Measurements from ENCODE around the gene DHFR2. TPM values are rescaled to one million over a fixed set of nuclear protein-coding genes. Genes with fewer than 3 reads are reported as not detected.
A peak's percentile ranks its signal among the peaks of the same experiment; 100 is the strongest.
"Not testable (repeated sequence)": the region's sequence is repeated elsewhere in the genome, so short reads cannot be mapped to it uniquely, and the experiment has no call there.

DHFR2 gene
- total RNA-seq = 1 to 10 TPM; 5.5 to 7.7 (median 6.4) TPM

DNA sequence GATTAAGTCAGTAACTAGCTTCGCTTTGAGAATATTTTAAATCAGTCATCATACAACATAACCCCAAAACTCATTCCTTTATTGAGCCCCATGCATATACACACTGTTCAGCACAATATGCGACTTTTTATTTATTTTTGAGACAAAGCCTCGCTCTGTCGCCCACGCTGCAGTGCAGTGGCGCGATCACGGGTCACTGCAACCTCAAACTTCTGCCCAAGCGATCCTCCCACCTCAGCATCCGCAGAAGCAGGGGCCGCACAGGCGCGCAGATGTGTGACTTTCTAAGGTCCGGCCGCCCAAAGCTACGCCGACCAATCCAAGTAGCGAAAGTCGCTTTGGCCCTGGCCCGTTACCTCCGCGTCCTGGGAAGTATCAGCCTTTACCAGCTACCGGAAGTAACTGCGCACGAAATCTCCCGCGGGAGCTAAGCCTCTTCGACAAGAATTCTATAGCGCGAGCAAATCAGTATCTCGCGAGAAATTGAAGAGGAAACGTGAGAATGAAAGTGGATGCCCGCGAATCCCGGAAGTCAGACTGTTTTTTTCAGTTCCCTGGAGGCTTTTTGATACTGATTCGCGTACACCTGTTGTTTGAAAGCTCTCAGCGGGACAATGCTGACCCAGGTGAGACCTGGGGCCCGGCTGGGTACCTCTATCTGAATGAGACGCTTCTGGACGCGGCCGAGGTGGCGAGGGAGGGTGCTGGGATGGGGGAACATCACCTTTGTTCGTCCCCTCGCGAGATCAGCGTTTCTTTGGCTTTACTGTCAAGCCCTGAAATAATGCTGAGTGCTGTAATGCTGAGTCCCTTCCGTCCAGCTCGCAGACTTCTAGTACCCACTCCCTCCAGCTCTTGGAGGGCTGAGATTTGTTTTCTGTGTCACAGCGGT is at the start of gene DHFR2, which contains the start of gene NSUN3:
DHFR2 (minus strand) TSS at position 404 of the 892 bp plus-strand sequence. CDS start 1,405 bp downstream, outside the sequence.
NSUN3 (plus strand) TSS at position 549 of the 892 bp plus-strand sequence; CDS start at position 615, 66 bp downstream.
- H3K4me3 ChIP-seq (replicated peaks in 1 of 3) = peak within 1 kb of the TSS; percentile 50 to 61 (median 58)
- peaks cover 8 to 11% of the 10 kb centered on the region in 2 donors for H3K4me1 ChIP-seq
- DNase-seq = peak; percentile 92
- peak within 1 kb of the TSS; percentile 70 to 95 (median 86) for H3K27ac ChIP-seq
- H3K27me3 ChIP-seq = no peaks in the 10 kb centered on the region
- 0 to 1% methylated on average over 50 to 52 of the region's 52 CpGs for WGBS, 2 donors
- intact Hi-C loops (cut with DNase I) = loop anchor here (10.0 kb wide), 1 partner anchor 58 kb away; no protein-coding TSS in a partner anchor
- TF ChIP-seq, protein P1, sequence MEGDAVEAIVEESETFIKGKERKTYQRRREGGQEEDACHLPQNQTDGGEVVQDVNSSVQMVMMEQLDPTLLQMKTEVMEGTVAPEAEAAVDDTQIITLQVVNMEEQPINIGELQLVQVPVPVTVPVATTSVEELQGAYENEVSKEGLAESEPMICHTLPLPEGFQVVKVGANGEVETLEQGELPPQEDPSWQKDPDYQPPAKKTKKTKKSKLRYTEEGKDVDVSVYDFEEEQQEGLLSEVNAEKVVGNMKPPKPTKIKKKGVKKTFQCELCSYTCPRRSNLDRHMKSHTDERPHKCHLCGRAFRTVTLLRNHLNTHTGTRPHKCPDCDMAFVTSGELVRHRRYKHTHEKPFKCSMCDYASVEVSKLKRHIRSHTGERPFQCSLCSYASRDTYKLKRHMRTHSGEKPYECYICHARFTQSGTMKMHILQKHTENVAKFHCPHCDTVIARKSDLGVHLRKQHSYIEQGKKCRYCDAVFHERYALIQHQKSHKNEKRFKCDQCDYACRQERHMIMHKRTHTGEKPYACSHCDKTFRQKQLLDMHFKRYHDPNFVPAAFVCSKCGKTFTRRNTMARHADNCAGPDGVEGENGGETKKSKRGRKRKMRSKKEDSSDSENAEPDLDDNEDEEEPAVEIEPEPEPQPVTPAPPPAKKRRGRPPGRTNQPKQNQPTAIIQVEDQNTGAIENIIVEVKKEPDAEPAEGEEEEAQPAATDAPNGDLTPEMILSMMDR (IDR thresholded peaks at IDR 0.05) = no peak
- TF ChIP-seq POLR2A (IDR thresholded peaks at IDR 0.05) = peak in 1 of 2 donors; percentile 69
- H3K9me3 ChIP-seq = no peaks in the 10 kb centered on the region
- H3K36me3 ChIP-seq = no peaks in the 10 kb centered on the region

DNA sequence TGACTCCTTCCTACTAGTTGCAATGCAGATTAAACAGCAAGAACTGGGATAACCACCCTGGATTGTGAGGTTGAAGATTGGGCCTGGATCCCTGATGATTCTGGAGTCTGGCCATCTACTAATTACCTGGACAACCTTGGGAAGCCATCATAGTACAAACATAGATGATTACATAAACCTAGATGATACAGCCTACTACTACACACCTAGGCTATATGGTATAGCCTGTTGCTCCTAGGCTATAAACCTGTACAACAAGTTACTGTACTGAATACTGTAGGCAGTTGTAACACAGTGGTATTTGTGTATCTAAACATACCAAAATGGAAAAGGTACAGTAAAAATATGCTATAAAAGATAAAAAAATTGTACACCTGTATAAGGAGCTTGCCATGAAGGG is 48.1 kb upstream of the DHFR2 start:
- TF ChIP-seq, protein P1 (IDR thresholded peaks at IDR 0.05) = no peak
- TF ChIP-seq POLR2A (IDR thresholded peaks at IDR 0.05) = no peak
- DNase-seq = no peak
- Histone ChIP-seq H3K36me3 (no peaks in the 10 kb centered on the region), H3K9me3 (no peaks in the 10 kb centered on the region), H3K4me3 (replicated peaks in 1 of 3) (no peak overlapping the region), H3K4me1 (no peaks in the 10 kb centered on the region), H3K27ac (no peak overlapping the region), H3K27me3 (no peaks in the 10 kb centered on the region)
- intact Hi-C loops (cut with DNase I) = no loop called here

DNA sequence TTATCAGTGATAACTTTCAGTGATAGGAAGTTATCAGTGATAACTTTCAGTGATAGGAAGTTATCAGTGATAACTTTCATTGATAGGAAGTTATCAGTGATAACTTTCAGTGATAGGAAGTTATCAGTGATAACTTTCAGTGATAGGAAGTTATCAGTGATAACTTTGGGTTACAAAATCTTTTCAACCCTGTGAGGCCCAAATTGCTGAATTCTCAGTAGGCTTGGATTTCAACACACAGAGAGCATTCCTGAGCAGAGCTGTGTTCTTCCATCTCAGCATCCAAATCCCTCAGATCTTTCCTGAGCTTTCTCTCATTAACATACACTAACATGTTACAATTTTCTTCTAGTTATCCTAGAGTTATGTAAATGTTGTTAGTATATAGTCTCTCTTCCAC is 47.5 kb upstream of the DHFR2 start:
- DNase-seq; H3K27me3 ChIP-seq; H3K36me3 ChIP-seq; intact Hi-C loops (cut with DNase I); H3K9me3 ChIP-seq; H3K27ac ChIP-seq; H3K4me3 ChIP-seq (replicated peaks in 1 of 3); H3K4me1 ChIP-seq: not testable (repeated sequence)

DNA sequence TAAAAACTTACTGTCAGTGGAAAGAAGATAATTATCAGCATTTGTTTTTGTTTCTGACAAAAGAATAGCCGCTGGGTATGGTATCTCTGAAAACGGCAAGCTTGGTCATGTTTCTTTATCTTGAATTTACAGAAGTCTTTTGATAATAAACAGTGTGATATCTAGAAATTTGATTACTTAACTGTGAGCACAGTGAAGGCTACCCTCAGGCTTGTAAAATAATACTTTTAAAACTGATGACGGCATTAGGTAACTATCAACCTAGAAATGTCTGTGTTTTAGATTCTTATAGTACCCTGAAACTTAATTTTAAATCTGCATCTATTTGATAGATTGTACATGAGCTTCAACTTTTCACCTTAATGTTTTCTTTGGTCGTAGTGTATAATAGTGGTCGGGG is 43.6 kb upstream of the DHFR2 start:
- intact Hi-C loops (cut with DNase I) = no loop called here

DNA sequence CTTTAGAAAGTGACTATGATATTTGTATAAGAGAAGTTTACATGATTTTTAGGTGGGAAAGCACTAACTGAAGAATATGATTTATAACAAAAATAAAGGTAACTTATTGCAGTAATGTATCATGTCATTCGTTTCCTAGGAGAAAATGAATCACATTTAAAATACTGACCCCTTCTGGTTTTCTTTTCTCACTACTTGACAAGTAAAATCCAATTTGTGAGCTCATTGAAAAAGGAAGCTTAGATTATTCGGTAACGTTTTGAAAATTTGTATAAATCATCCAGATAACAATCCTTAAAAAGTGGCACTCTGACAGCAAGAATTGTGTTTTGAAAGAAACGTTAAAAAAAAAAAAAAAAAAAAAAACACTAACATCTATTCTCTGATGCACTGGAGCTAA is 39.1 kb upstream of the DHFR2 start:
- H3K27me3 ChIP-seq = no peaks in the 10 kb centered on the region
- TF ChIP-seq, protein P1 (IDR thresholded peaks at IDR 0.05) = peak in 1 of 6 experiments; percentile 5
- no peak for TF ChIP-seq POLR2A (IDR thresholded peaks at IDR 0.05)
- H3K9me3 ChIP-seq = no peaks in the 10 kb centered on the region
- H3K4me1 ChIP-seq = no peaks in the 10 kb centered on the region
- WGBS, 2 donors = 68 to 73% methylated on average over 4 of the region's 4 CpGs
- peaks cover 0 to 6% of the 10 kb centered on the region in 2 donors for H3K36me3 ChIP-seq
- H3K4me3 ChIP-seq (replicated peaks in 1 of 3) = no peak overlapping the region
- no peak for DNase-seq
- intact Hi-C loops (cut with DNase I) = no loop called here
- no peak overlapping the region for H3K27ac ChIP-seq

More for the DNA sequence above, 43.6 kb upstream of the DHFR2 start:
- TF ChIP-seq POLR2A (IDR thresholded peaks at IDR 0.05) = no peak
- TF ChIP-seq, protein P1 (IDR thresholded peaks at IDR 0.05) = no peak
- no peaks in the 10 kb centered on the region for H3K36me3 ChIP-seq
- no peak overlapping the region for H3K4me3 ChIP-seq (replicated peaks in 1 of 3)
- no peaks in the 10 kb centered on the region for H3K27me3 ChIP-seq
- DNase-seq = no peak
- no peaks in the 10 kb centered on the region for H3K4me1 ChIP-seq
- WGBS, 2 donors = 82 to 83% methylated on average over 5 of the region's 5 CpGs
- no peaks in the 10 kb centered on the region for H3K9me3 ChIP-seq
- H3K27ac ChIP-seq = no peak overlapping the region

All from thyroid gland (tissue), 4 donors.